ENCODE measurements around the gene ZNF426.

- TF ChIP-seq, protein P1, sequence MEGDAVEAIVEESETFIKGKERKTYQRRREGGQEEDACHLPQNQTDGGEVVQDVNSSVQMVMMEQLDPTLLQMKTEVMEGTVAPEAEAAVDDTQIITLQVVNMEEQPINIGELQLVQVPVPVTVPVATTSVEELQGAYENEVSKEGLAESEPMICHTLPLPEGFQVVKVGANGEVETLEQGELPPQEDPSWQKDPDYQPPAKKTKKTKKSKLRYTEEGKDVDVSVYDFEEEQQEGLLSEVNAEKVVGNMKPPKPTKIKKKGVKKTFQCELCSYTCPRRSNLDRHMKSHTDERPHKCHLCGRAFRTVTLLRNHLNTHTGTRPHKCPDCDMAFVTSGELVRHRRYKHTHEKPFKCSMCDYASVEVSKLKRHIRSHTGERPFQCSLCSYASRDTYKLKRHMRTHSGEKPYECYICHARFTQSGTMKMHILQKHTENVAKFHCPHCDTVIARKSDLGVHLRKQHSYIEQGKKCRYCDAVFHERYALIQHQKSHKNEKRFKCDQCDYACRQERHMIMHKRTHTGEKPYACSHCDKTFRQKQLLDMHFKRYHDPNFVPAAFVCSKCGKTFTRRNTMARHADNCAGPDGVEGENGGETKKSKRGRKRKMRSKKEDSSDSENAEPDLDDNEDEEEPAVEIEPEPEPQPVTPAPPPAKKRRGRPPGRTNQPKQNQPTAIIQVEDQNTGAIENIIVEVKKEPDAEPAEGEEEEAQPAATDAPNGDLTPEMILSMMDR (IDR thresholded peaks at IDR 0.05) = no peak
- no peak for TF ChIP-seq EP300 (IDR thresholded peaks at IDR 0.05; ENCODE audit: low read depth)
Measured at GRCh38 chr19:9535934-9536333, 2.5 kb downstream of the ZNF426 start.
